ENCODE data around the gene MUSTN1. TPM values are rescaled to one million over a fixed set of nuclear protein-coding genes. Genes with fewer than 3 reads are reported as not detected.
A peak's percentile ranks its signal among the peaks of the same experiment; 100 is the strongest.

MUSTN1 gene
- total RNA-seq, 2 donors from 2014 or later: 1.3 TPM; not detected in 1

DNA sequence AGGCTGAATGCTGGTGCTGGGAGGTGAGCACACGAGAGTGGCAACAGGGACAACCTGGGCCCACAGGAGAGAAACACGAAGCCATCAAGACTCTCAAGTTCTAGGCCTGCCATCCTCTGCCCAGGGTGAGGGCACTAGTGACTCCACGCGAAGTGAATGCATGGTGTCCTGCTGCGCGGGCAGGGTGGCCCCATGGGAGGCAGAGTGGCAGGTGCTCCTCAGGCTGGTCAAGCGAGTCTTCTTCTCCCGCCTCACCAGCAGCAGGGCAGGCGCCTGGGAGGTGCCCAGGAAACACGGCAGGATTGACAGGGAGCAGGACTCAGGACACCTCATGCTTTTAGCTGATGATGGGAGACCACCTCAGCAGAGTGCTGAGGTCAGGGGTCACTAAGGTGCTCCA is 35.7 kb upstream of the MUSTN1 start:
- Mint-ChIP-seq H3K36me3 (peaks cover 4% of the 10 kb centered on the region), H3K9me3 (peaks cover 3% of the 10 kb centered on the region), H3K27ac (peak overlapping the region in 1 of 2 donors; percentile 73), H3K27me3 (no peaks in the 10 kb centered on the region), H3K4me3 (no peak overlapping the region), H3K4me1 (ENCODE audit: low read depth in 2 of 2) (peaks cover 28 to 53% of the 10 kb centered on the region in 2 donors)
- ATAC-seq: no peak
- no peak for DNase-seq (ENCODE audit: low spot score)

DNA sequence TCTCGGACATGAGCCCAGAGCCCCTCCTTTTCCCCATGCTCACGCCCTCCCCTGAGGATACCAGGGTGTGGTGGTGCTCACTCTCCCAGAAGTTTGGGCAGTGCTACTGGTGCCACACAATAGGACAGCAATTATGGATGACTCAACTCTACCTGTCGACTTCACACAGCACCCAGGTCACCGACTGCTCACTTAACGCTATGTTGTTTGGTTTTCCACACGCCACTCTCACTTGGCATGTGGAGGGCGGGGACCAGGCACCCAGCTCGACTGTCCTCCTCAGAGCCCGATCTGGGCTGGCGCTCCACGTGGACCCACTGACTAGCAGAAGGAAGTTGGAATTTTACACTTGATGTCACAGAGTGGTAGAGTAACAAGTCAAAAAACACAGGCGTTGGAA is 31.6 kb upstream of the MUSTN1 start:
- Mint-ChIP-seq H3K4me3 (no peak overlapping the region), H3K27me3 (no peaks in the 10 kb centered on the region), H3K4me1 (ENCODE audit: low read depth in 2 of 2) (peaks cover 9 to 32% of the 10 kb centered on the region in 2 donors), H3K36me3 (peaks cover 8% of the 10 kb centered on the region), H3K9me3 (peaks cover 3% of the 10 kb centered on the region), H3K27ac (no peak overlapping the region)
- no peak for DNase-seq (ENCODE audit: low spot score)
- ATAC-seq: no peak

DNA sequence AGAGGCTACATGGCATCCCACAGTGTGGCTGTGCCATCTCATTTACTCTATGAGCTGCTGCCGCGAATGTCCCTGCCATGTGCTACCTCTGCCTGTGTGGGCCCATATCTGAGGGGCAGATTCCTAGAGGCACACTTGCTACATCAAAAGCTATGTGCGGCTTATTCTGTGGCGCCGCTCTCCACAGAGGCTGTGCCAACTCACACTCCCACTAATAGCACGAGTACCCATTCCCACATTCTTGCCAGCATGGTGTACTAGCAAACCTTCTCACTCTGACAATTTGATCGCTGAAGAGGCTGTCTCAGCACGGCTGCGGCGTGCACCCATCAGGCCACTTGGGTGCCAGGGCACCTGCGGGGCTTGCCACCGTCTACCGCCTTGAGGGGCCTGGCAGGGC is 31.2 kb upstream of the MUSTN1 start:
- no peak for DNase-seq (ENCODE audit: low spot score)
- no peak overlapping the region for H3K27ac Mint-ChIP-seq
- no peak overlapping the region for H3K4me3 Mint-ChIP-seq
- ATAC-seq: no peak
- H3K36me3 Mint-ChIP-seq: peaks cover 8% of the 10 kb centered on the region
- peaks cover 3% of the 10 kb centered on the region for H3K9me3 Mint-ChIP-seq
- no peaks in the 10 kb centered on the region for H3K27me3 Mint-ChIP-seq
- H3K4me1 Mint-ChIP-seq (ENCODE audit: low read depth in 2 of 2): peaks cover 7 to 30% of the 10 kb centered on the region in 2 donors

DNA sequence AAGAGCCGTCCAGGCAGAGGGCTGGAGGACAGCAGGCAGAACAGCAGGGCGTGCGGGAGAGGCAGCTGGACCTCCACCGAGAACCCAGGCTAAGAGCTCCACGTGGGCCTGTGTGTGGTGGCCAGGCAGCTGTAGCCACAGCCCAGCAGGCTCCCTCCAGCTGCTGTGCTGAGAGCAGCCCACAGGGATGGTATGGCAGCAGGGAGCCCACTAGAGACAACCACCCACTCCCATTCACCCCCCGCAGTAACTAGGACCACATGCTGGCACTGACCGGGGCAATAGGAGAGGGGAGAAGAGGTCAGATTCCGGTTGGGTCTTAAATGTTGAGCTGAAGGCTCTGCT is 25.6 kb upstream of the MUSTN1 start:
- no peaks in the 10 kb centered on the region for H3K9me3 Mint-ChIP-seq
- H3K27ac Mint-ChIP-seq: peak overlapping the region in 1 of 2 donors; percentile 47
- no peak overlapping the region for H3K4me3 Mint-ChIP-seq
- H3K36me3 Mint-ChIP-seq: peaks cover 4% of the 10 kb centered on the region
- ATAC-seq (peak in 1 of 2 donors; percentile 32), DNase-seq (ENCODE audit: low spot score) (no peak)
- H3K27me3 Mint-ChIP-seq: no peaks in the 10 kb centered on the region
- H3K4me1 Mint-ChIP-seq (ENCODE audit: low read depth in 2 of 2): peaks cover 7 to 12% of the 10 kb centered on the region in 2 donors

DNA sequence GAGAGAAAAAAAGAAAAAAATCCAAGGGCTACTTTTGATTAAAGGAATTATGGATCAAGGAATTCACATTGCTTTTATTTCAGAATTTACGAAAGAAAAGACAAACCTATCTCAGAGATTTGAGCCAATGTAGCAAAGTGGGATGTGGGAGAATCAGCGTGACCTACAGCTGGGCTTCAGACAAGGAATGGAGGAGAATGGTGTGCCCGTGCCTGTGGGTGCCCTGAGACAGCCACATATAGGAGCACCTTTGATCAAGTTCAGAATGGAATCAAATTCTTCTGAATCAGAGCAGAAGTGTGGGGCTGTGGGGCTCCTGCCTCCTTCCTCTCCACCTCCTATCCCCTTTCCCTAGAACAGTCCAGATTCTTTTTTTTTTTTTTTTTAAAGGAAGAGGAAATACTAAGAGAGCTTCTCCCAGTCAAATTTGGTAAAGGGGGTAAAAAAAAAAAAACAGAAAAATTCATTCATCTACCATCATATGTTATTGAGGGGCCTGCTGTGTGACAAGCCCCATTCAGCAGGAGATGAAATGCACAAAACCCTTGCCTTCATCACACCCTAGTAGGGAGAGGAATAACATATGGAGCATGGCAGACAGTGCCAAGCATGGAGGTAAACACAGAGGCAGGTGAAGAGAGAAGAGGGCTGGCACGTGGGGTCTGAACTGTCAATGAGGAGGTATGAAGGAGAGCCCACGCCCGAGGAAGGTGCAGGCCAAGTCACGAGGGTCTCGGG is 25.0 kb upstream of the MUSTN1 start:
- peaks cover 7 to 12% of the 10 kb centered on the region in 2 donors for H3K4me1 Mint-ChIP-seq (ENCODE audit: low read depth in 2 of 2)
- H3K9me3 Mint-ChIP-seq: no peaks in the 10 kb centered on the region
- H3K27ac Mint-ChIP-seq: peak overlapping the region in 1 of 2 donors; percentile 47
- H3K4me3 Mint-ChIP-seq: no peak overlapping the region
- ATAC-seq (no peak), DNase-seq (ENCODE audit: low spot score) (no peak)
- no peaks in the 10 kb centered on the region for H3K36me3 Mint-ChIP-seq
- H3K27me3 Mint-ChIP-seq: no peaks in the 10 kb centered on the region

DNA sequence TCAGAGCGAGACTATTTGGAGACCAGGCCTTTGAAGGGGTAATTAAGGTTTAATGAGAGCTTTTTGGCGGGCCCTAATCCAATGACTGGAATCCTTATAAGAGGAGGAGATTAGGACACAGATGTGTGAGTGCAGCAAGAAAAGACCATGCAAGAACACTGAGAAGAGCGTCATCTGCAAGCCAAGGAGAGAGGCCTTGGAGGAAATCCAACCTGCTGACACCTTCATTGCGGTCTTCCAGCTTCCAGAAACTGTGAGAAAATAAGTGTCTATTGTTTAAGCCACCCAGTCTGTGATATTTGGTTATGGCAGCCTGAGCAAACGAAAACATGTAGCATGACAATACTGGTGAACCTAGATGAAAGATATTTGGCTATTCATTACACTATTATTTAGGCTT is 23.0 kb upstream of the MUSTN1 start:
- no peak for ATAC-seq
- H3K4me1 Mint-ChIP-seq (ENCODE audit: low read depth in 2 of 2): peaks cover 7 to 12% of the 10 kb centered on the region in 2 donors
- H3K27me3 Mint-ChIP-seq: no peaks in the 10 kb centered on the region

DNA sequence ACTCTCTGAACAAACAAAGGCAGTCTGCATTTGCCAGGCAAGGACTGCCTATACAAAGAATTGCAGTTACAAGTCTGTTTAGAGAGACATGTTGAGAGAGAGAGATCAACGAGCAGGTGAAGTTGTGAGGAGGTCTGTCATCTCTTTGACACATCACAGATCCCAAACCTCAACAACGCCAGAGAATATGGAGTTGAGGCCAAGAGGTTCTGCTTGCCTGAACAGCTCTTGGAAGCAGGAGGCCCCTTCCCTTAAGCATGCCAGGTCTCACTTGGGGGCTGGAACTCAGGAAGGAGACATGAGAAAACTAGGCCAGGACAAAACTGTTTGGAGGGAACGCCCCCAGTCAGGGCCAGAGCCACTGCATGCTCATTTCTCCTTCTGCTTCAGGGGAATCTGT is 22.3 kb upstream of the MUSTN1 start:
- ATAC-seq: no peak

More for the DNA sequence above, 23.0 kb upstream of the MUSTN1 start:
- Mint-ChIP-seq H3K9me3 (no peaks in the 10 kb centered on the region), H3K36me3 (no peaks in the 10 kb centered on the region), H3K27ac (no peak overlapping the region), H3K4me3 (no peak overlapping the region)
- no peak for DNase-seq (ENCODE audit: low spot score)

DNA sequence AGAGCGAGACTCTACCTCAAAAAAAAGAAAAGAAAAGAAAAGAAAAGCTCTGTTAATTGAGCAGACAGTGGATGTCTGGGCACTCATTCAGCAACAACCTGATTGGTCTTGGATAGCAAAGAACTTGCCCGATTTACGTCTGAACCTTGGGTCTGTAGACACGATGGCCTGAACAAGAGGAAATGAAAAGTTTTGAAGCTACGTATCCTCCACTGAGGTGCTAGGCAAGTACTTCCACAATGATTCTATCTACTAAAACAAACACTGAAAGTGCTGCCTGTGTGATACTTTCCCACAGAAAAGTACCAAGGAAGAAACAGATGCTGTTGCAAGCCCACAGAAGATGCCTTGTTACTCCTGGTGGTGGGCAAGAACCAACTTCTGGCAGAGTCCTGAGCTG is 21.8 kb upstream of the MUSTN1 start:
- H3K27ac Mint-ChIP-seq: no peak overlapping the region
- H3K4me3 Mint-ChIP-seq: no peak overlapping the region
- no peaks in the 10 kb centered on the region for H3K36me3 Mint-ChIP-seq
- ATAC-seq: no peak
- H3K27me3 Mint-ChIP-seq: no peaks in the 10 kb centered on the region
- DNase-seq (ENCODE audit: low spot score): no peak
- H3K9me3 Mint-ChIP-seq: no peaks in the 10 kb centered on the region
- peaks cover under 1 to 6% of the 10 kb centered on the region in 2 donors for H3K4me1 Mint-ChIP-seq (ENCODE audit: low read depth in 2 of 2)

More for the DNA sequence above, 22.3 kb upstream of the MUSTN1 start:
- H3K4me1 Mint-ChIP-seq (ENCODE audit: low read depth in 2 of 2): peaks cover 5 to 7% of the 10 kb centered on the region in 2 donors
- H3K4me3 Mint-ChIP-seq: no peak overlapping the region
- H3K36me3 Mint-ChIP-seq: no peaks in the 10 kb centered on the region
- no peaks in the 10 kb centered on the region for H3K27me3 Mint-ChIP-seq
- no peaks in the 10 kb centered on the region for H3K9me3 Mint-ChIP-seq
- DNase-seq (ENCODE audit: low spot score): no peak
- no peak overlapping the region for H3K27ac Mint-ChIP-seq

DNA sequence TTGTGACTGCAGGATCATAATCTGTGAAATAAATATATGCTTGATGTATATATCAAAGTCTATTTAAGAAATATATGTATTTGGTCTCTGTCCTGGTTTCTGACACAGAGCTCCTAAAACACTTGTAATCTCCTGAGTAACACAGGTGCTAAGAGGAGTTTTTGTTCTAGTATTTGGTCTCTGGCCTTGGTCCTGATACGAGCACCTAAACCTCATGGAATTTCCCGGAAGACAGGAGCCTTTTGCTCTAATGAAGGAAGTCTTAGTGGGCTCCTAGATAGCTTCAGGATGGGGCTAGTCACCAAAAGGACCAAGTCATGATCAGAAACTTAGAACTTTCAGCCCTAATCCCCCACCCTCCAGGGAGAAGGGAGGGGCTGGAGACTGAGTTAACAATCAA is 19.2 kb upstream of the MUSTN1 start:
- Mint-ChIP-seq H3K36me3 (no peaks in the 10 kb centered on the region), H3K27me3 (no peaks in the 10 kb centered on the region), H3K9me3 (no peaks in the 10 kb centered on the region), H3K27ac (no peak overlapping the region), H3K4me3 (no peak overlapping the region), H3K4me1 (ENCODE audit: low read depth in 2 of 2) (peaks cover 0 to 5% of the 10 kb centered on the region in 2 donors)
- ATAC-seq (no peak), DNase-seq (ENCODE audit: low spot score) (no peak)

DNA sequence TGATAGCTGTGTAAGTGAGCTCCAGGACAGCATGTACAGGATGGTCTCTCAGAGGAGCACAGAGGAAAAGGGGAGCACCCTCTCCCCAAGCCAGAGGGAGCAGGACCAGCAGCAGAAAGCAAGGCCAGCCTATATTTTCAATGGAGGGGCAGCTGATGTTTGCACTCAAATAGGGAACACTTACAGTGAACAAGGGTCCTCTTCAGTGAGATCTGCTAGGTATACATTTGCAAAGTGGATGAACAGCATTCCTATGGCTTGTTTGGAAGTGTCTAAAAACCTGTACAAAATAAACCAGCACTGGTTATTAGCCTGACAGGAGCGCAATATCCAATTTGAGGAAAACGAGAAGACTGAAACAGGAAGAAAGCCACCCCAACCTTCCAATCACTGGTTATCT is 17.6 kb upstream of the MUSTN1 start:
- Mint-ChIP-seq H3K4me3 (no peak overlapping the region), H3K36me3 (no peaks in the 10 kb centered on the region), H3K27me3 (no peaks in the 10 kb centered on the region), H3K9me3 (no peaks in the 10 kb centered on the region), H3K27ac (no peak overlapping the region), H3K4me1 (ENCODE audit: low read depth in 2 of 2) (peaks cover 0 to 5% of the 10 kb centered on the region in 2 donors)
- DNase-seq (ENCODE audit: low spot score) (no peak), ATAC-seq (no peak)

DNA sequence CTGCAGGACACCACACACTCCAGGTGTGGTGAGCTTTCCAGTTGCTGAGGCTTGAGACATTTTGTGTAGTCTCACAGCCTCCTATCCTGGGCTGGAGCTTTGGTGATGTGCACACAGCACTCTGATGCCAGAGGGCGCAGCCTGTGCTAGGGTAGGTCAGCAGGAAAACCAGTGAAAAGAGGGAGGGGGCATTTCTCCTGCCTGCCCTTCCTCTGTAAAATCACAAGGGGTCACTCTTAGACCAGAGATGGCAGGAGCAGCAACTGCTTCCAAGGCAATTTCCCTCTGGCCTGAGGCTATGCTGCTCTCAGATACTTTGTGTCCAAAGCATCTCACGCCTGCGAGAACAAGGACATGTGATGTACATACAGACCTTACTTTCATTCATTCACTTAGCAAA is 16.5 kb upstream of the MUSTN1 start:
- ATAC-seq: peak; percentile 28 to 55
- no peak overlapping the region for H3K4me3 Mint-ChIP-seq
- no peaks in the 10 kb centered on the region for H3K9me3 Mint-ChIP-seq
- peaks cover 0 to 2% of the 10 kb centered on the region in 2 donors for H3K4me1 Mint-ChIP-seq (ENCODE audit: low read depth in 2 of 2)
- no peak overlapping the region for H3K27ac Mint-ChIP-seq
- H3K27me3 Mint-ChIP-seq: no peaks in the 10 kb centered on the region
- H3K36me3 Mint-ChIP-seq: no peaks in the 10 kb centered on the region
- no peak for DNase-seq (ENCODE audit: low spot score)

DNA sequence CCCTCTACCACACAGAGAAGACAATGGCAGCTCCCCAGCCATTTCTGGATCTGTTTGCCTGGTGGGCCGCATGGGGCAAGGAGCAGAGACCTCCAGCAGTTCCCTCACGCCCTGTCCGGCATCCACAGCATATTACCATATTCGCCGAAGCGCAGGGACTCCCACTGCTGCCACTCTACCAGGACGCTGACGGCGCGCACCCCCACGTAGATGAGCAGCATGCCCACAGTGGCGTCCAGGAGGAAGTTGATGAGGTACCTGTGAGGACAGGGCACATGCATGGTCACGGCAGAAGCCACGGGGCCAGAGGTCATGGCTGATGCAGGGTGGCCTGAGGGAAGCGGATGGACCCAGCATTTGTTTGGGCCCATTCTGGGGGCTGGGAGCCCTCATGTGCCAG is 14.8 kb upstream of the MUSTN1 start:
- no peak for ATAC-seq
- H3K9me3 Mint-ChIP-seq: no peaks in the 10 kb centered on the region
- H3K27me3 Mint-ChIP-seq: no peaks in the 10 kb centered on the region
- H3K4me1 Mint-ChIP-seq (ENCODE audit: low read depth in 2 of 2): peaks cover 0 to 2% of the 10 kb centered on the region in 2 donors
- no peak for DNase-seq (ENCODE audit: low spot score)
- no peaks in the 10 kb centered on the region for H3K36me3 Mint-ChIP-seq
- H3K27ac Mint-ChIP-seq: no peak overlapping the region
- no peak overlapping the region for H3K4me3 Mint-ChIP-seq

DNA sequence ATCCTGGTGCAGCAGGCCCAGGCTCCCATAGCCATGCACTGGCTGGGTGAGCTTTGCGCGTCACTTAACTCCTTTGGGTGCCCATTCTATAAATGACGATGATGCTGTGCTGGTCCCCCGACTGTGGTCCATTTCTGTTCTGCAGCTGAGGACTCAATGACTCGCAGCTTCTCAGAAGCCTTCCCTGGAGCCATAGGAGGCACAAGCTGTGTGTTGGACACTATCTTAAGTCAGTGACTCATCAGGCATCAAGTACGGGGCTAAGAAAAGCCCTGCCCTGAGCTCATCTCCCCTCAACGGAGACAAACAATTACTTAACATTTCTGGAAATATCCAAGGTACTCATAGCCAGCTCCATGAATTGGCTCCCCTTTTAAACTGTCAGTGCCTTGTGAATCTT is 13.8 kb upstream of the MUSTN1 start:
- Mint-ChIP-seq H3K27ac (no peak overlapping the region), H3K4me3 (no peak overlapping the region), H3K9me3 (no peaks in the 10 kb centered on the region), H3K36me3 (no peaks in the 10 kb centered on the region), H3K27me3 (no peaks in the 10 kb centered on the region), H3K4me1 (ENCODE audit: low read depth in 2 of 2) (peaks cover 0 to 5% of the 10 kb centered on the region in 2 donors)
- ATAC-seq (no peak), DNase-seq (ENCODE audit: low spot score) (no peak)

DNA sequence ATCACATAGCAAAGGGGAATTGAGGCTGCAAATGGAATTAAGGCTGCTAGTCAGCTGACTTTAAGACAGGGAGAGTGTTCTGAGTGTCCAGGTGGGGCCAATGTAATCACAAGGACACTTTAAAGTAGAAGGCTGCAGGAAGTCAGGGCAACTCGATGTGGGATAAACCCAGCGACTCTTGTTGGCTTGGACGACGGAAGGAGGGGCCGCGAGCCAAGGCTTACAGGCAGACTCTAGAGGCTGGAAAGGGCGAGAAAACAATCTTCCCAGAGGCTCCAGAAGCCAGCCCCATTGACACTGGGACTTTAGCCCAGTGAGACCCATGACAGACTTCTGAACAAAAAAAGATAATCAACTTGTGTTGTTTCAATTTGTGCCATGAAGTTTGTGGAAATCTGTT is 12.9 kb upstream of the MUSTN1 start:
- Mint-ChIP-seq H3K27me3 (no peaks in the 10 kb centered on the region), H3K9me3 (no peaks in the 10 kb centered on the region), H3K27ac (no peak overlapping the region), H3K36me3 (no peaks in the 10 kb centered on the region), H3K4me3 (no peak overlapping the region), H3K4me1 (ENCODE audit: low read depth in 2 of 2) (peaks cover 0 to 5% of the 10 kb centered on the region in 2 donors)
- DNase-seq (ENCODE audit: low spot score): no peak
- no peak for ATAC-seq

DNA sequence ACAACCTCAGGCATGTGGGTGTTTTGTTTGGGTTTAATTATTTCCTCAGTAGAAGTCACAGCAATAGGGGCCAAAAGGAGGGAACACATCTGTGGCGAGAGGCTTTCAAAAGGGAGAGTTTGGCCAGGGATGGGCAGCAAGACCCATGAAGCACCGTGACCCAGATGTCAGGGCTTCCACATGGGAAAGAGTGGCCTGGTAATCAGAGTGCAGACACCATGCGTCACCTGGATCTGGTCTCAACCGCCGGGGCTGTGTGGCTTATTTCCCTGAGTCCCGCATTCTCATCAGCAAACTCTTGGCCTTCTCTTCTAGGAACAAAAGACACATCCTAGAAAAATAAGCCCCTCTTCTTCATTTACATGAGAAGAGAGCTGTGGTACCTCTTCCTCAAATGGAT is 12.4 kb upstream of the MUSTN1 start:
- Mint-ChIP-seq H3K9me3 (no peaks in the 10 kb centered on the region), H3K27ac (no peak overlapping the region)

More for the DNA sequence above, 12.4 kb upstream of the MUSTN1 start:
- Mint-ChIP-seq H3K4me1 (ENCODE audit: low read depth in 2 of 2) (peaks cover 0 to 5% of the 10 kb centered on the region in 2 donors), H3K36me3 (no peaks in the 10 kb centered on the region), H3K4me3 (no peak overlapping the region), H3K27me3 (no peaks in the 10 kb centered on the region)
- ATAC-seq (no peak), DNase-seq (ENCODE audit: low spot score) (no peak)
